ENCODE measurements around the gene YTHDF1.
"Not testable (repeated sequence)": the region's sequence is repeated elsewhere in the genome, so short reads cannot be mapped to it uniquely, and the experiment has no call there.

Gene YTHDF1

GRCh38 chr20:63216041-63216848 lies at the start of gene YTHDF1:
Gene YTHDF1 (minus strand): TSS chr20:63216131. CDS start chr20:63215892, 239 bp downstream.
- in situ Hi-C loops (cut with MboI; ENCODE audit: low sequenced_read_pairs): no loop called here

GRCh38 chr20:63264519-63264918 lies 48.6 kb upstream of the YTHDF1 start:
- in situ Hi-C loops (cut with MboI; ENCODE audit: low sequenced_read_pairs): no loop called here

- in situ Hi-C loops (cut with MboI; ENCODE audit: low sequenced_read_pairs): no loop called here
These were observed 48.1 kb upstream of the YTHDF1 start for GRCh38 chr20:63264000-63264399.

GRCh38 chr20:63262836-63263235 lies 46.9 kb upstream of the YTHDF1 start:
- in situ Hi-C loops (cut with MboI; ENCODE audit: low sequenced_read_pairs): no loop called here

- in situ Hi-C loops (cut with MboI; ENCODE audit: low sequenced_read_pairs): no loop called here
These were observed 46.0 kb upstream of the YTHDF1 start for GRCh38 chr20:63261795-63262528.

- in situ Hi-C loops (cut with MboI; ENCODE audit: low sequenced_read_pairs): no loop called here
These were observed 45.3 kb upstream of the YTHDF1 start for GRCh38 chr20:63261060-63261794.

- in situ Hi-C loops (cut with MboI; ENCODE audit: low sequenced_read_pairs): no loop called here
These were observed 44.6 kb upstream of the YTHDF1 start for GRCh38 chr20:63260521-63260920.

GRCh38 chr20:63259734-63260460 lies 44.0 kb upstream of the YTHDF1 start:
- in situ Hi-C loops (cut with MboI; ENCODE audit: low sequenced_read_pairs): no loop called here

GRCh38 chr20:63258781-63259180 lies 42.9 kb upstream of the YTHDF1 start:
- in situ Hi-C loops (cut with MboI; ENCODE audit: low sequenced_read_pairs): no loop called here

- in situ Hi-C loops (cut with MboI; ENCODE audit: low sequenced_read_pairs): no loop called here
These were observed 41.7 kb upstream of the YTHDF1 start for GRCh38 chr20:63257629-63258028.

- in situ Hi-C loops (cut with MboI; ENCODE audit: low sequenced_read_pairs): no loop called here
These were observed 41.0 kb upstream of the YTHDF1 start for GRCh38 chr20:63256954-63257353.

GRCh38 chr20:63255931-63256704 lies 40.2 kb upstream of the YTHDF1 start:
- in situ Hi-C loops (cut with MboI; ENCODE audit: low sequenced_read_pairs): no loop called here

- in situ Hi-C loops (cut with MboI; ENCODE audit: low sequenced_read_pairs): no loop called here
These were observed 38.9 kb upstream of the YTHDF1 start for GRCh38 chr20:63254606-63255384.

- in situ Hi-C loops (cut with MboI; ENCODE audit: low sequenced_read_pairs): no loop called here
These were observed 38.3 kb upstream of the YTHDF1 start, which contains the start of gene NKAIN4 for GRCh38 chr20:63254232-63254605. Gene NKAIN4 (minus strand): TSS chr20:63254463. CDS start chr20:63254450, 13 bp downstream.

- in situ Hi-C loops (cut with MboI; ENCODE audit: low sequenced_read_pairs): no loop called here
These were observed 37.7 kb upstream of the YTHDF1 start for GRCh38 chr20:63253438-63254231.

GRCh38 chr20:63253065-63253437 lies 37.1 kb upstream of the YTHDF1 start:
- in situ Hi-C loops (cut with MboI; ENCODE audit: low sequenced_read_pairs): no loop called here

GRCh38 chr20:63252284-63252711 lies 36.4 kb upstream of the YTHDF1 start:
- in situ Hi-C loops (cut with MboI; ENCODE audit: low sequenced_read_pairs): no loop called here

GRCh38 chr20:63251350-63251749 lies 35.4 kb upstream of the YTHDF1 start:
- in situ Hi-C loops (cut with MboI; ENCODE audit: low sequenced_read_pairs): not testable (repeated sequence)
